Heart left ventricle (tissue), 13 donors: ENCODE measurements around the gene LMO3.

ENCODE experiments used
- CTCF ChIP-seq, 12 donors: fragments of 200-600 bp; sonication (generic) in 4 of 12; IDR thresholded peaks; one replicate each; pipeline versions ENCODE4 v1.5.0 to v1.8.0; 2018 to 2022; ENCODE audit warnings: antibody characterized with exemption in 12 of 12, mild to moderate bottlenecking in 5 of 12
- POLR2A ChIP-seq, 2 donors: fragments of 450-650 bp; IDR thresholded peaks; one replicate each; pipeline ENCODE4 v1.6.1; 2017; ENCODE audit warnings: antibody characterized with exemption in 2 of 2, mild to moderate bottlenecking in 2 of 2, moderate library complexity in 2 of 2
- donor health status: ischemic (EF 13 %, LVEDD 7.1; RV severe dilation, severe dysfunction).
- donor health status: DM: no; HTN: yes; CAD: no.
- donor health status: DM: no; HTN: no; CAD: no.
- donor health status: ischemic (EF 25% LVEDD 6.9; RV normal size, moderate dysfunction).
- donor health status: ischemic (EF 25% LVEDD 5.7; RV mildly dilated, moderate dysfunction).
- donor health status: ischemic (EF 35%, LVEDD 5.7; RV mildly dilated, moderate dysfunction).
- donor health status: nonischemic (EF 11% LVEDD 7.7; RV severe dilation, severe dysfunction).
- donor health status: DM: yes; HTN: yes; CAD: no.
- donor health status: PGD.
- donor health status: ischemic (EF 29% LVEDD 5.4; RV normal size, mild dysfunction).
- donor health status: nonischemic (EF 23%, LVEDD 6.1; RV moderate dilation, normal function).

DNA sequence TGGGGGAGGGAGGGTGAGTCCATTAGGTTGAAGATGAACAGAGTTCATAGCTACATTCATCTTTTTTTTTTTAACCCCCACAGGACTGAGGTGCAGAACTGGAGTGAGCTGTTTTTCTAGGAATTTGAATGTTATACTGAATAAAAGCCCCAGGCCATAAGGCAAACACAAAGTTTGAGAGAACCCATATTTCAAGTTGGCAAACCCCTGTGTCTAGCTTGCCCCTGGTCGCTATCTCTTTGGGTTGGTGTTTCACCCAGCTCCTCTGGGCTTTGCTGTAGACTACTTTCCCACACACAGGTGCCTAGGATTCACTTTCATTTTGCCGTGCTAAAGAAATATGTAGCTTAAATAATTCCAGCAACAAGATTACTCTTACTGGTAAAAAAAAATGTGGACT is 5.2 kb upstream of the LMO3 start:
- TF ChIP-seq CTCF (IDR thresholded peaks at IDR 0.05) (no peak), POLR2A (IDR thresholded peaks at IDR 0.05) (no peak)
